Smooth muscle cell (in vitro differentiated cells): ENCODE results near the gene DNAJB4. TPM values are rescaled to one million over a fixed set of nuclear protein-coding genes. Genes with fewer than 3 reads are reported as not detected.
A peak's percentile ranks its signal among the peaks of the same experiment; 100 is the strongest.
"Not testable (repeated sequence)": the region's sequence is repeated elsewhere in the genome, so short reads cannot be mapped to it uniquely, and the experiment has no call there.

ENCODE experiments used
- DNase-seq: peaks from one replicate; lab custom pipeline; 2025; ENCODE audit not compliant: unreplicated experiment; lab: John Stamatoyannopoulos, UW
- H2AFZ ChIP-seq: fragments of 200-600 bp; sonication (generic); 2 replicates; pipeline ENCODE4 v1.6.0; 2016; ENCODE audit warnings: antibody characterized with exemption, low read depth, mild to moderate bottlenecking
- H3F3A ChIP-seq: fragments of 200-600 bp; sonication (generic); 2 replicates; pipeline ENCODE4 v1.6.0; 2017; ENCODE audit warnings: antibody characterized with exemption, low read depth
- H3K27ac ChIP-seq: fragments of 200-600 bp; sonication (generic); 2 replicates; pipeline ENCODE4 v1.5.1; 2016; ENCODE audit warnings: low read depth, mild to moderate bottlenecking
- H3K27me3 ChIP-seq: fragments of 200-600 bp; sonication (generic); 2 replicates; pipeline ENCODE4 v1.6.1; 2016; ENCODE audit warnings: low read depth, mild to moderate bottlenecking
- H3K36me3 ChIP-seq: fragments of 200-600 bp; sonication (generic); 2 replicates; pipeline ENCODE4 v1.5.1; 2016; ENCODE audit warnings: low read depth
- H3K4me1 ChIP-seq: fragments of 200-600 bp; sonication (generic); 2 replicates; pipeline ENCODE4 v1.5.1; 2016; ENCODE audit warnings: low read depth
- H3K4me2 ChIP-seq: fragments of 200-600 bp; sonication (generic); 2 replicates; pipeline ENCODE4 v1.6.0; 2016; ENCODE audit warnings: mild to moderate bottlenecking
- H3K4me3 ChIP-seq: fragments of 200-600 bp; sonication (generic); 2 replicates; pipeline ENCODE4 v1.5.1; 2016; ENCODE audit warnings: mild to moderate bottlenecking
- H3K79me2 ChIP-seq: fragments of 200-600 bp; sonication (generic); 2 replicates; pipeline ENCODE4 v1.6.0; 2016; ENCODE audit warnings: low read depth, mild to moderate bottlenecking
- H3K9ac ChIP-seq: fragments of 200-600 bp; sonication (generic); 2 replicates; pipeline ENCODE4 v1.6.0; 2016; ENCODE audit warnings: low read depth
- H3K9me3 ChIP-seq: fragments of 200-600 bp; sonication (generic); replicated peaks from 2 replicates; pipeline ENCODE4 v1.5.1; 2016; ENCODE audit warnings: low read depth
- H4K20me1 ChIP-seq: fragments of 200-600 bp; sonication (generic); 2 replicates; pipeline ENCODE4 v1.6.0; 2016; ENCODE audit warnings: low read depth
- CTCF ChIP-seq: fragments of 200-600 bp; sonication (generic); IDR thresholded peaks from 2 replicates; pipeline ENCODE4 v1.5.1; 2017; ENCODE audit warnings: borderline replicate concordance, mild to moderate bottlenecking, antibody characterized with exemption; ENCODE audit not compliant: insufficient read depth, poor library complexity, severe bottlenecking
- WGBS: methylation state at CpG from one replicate; pipeline ENCODE4 v1.1.7; 2016; ENCODE audit warnings: low lambda C conversion rate; 5-methylcytosine and 5-hydroxymethylcytosine counted together
- polyA plus RNA-seq: library from polyadenylated mRNA; unstranded; fragments of >200 nt; fragmentation: Nextera tagmentation; extraction: Ambion mirVana; gene quantifications from 2 replicates; pipeline ENCODE4 v1.2.1, GENCODE V29; 2016
- total RNA-seq: library from RNA; depleted of rRNA; stranded (reverse); fragments of >200 nt; gene quantifications from 2 replicates; pipeline ENCODE4 v1.2.3, GENCODE V29; 2014

The DNAJB4 gene
- total and polyA plus RNA-seq, 2 experiments from 2014 or later: 43.4 to 48.9 TPM

- 0% methylated on average over 5 of the region's 5 CpGs for WGBS
- TF ChIP-seq CTCF: no peak
- Histone ChIP-seq H3K9me3 (no peaks in the 10 kb centered on the region), H3F3A (no peaks in the 10 kb centered on the region), H3K27me3 (no peaks in the 10 kb centered on the region), H3K36me3 (peaks cover 7% of the 10 kb centered on the region), H2AFZ (no peak overlapping the region), H3K4me2 (peak overlapping the region; percentile 94), H3K4me3 (peak overlapping the region; percentile 94), H4K20me1 (peaks cover 52% of the 10 kb centered on the region), H3K27ac (peak overlapping the region; percentile 99), H3K79me2 (peaks cover 91% of the 10 kb centered on the region), H3K4me1 (peaks cover 36% of the 10 kb centered on the region), H3K9ac (peak overlapping the region; percentile 100)
- DNase-seq: no peak
Measured at GRCh38 chr1:77977989-77978292, 26.8 kb upstream of the DNAJB4 start.

- H3K36me3 ChIP-seq: peaks cover 7% of the 10 kb centered on the region
- no peaks in the 10 kb centered on the region for H3F3A ChIP-seq
- peak overlapping the region; percentile 94 for H3K4me2 ChIP-seq
- peaks cover 47% of the 10 kb centered on the region for H4K20me1 ChIP-seq
- peaks cover 36% of the 10 kb centered on the region for H3K4me1 ChIP-seq
- DNase-seq: peak; percentile 22
- peak overlapping the region; percentile 100 for H3K9ac ChIP-seq
- under 1% methylated on average over 34 of the region's 34 CpGs for WGBS
- peak overlapping the region; percentile 99 for H3K27ac ChIP-seq
- H3K79me2 ChIP-seq: peaks cover 87% of the 10 kb centered on the region
- no peaks in the 10 kb centered on the region for H3K9me3 ChIP-seq
- no peak for TF ChIP-seq CTCF
- H2AFZ ChIP-seq: peak overlapping the region; percentile 83
- peak overlapping the region; percentile 94 for H3K4me3 ChIP-seq
- no peaks in the 10 kb centered on the region for H3K27me3 ChIP-seq
Measured at GRCh38 chr1:77978293-77978968, 26.3 kb upstream of the DNAJB4 start.

GRCh38 chr1:77978969-77979876 is 25.5 kb upstream of the DNAJB4 start, which contains the start of gene FUBP1:
Gene FUBP1, minus strand, starts transcription at chr1:77979072. Its CDS starts 68 bp downstream, at chr1:77979004.
- H3K36me3 ChIP-seq: peaks cover 7% of the 10 kb centered on the region
- H3K4me3 ChIP-seq: peak within 1 kb of the TSS; percentile 94
- peak; percentile 94 for DNase-seq
- peak within 1 kb of the TSS; percentile 99 for H3K27ac ChIP-seq
- peak within 1 kb of the TSS; percentile 100 for H3K9ac ChIP-seq
- H3F3A ChIP-seq: no peaks in the 10 kb centered on the region
- H3K9me3 ChIP-seq: no peaks in the 10 kb centered on the region
- TF ChIP-seq CTCF: peak; percentile 40
- peaks cover 80% of the 10 kb centered on the region for H3K79me2 ChIP-seq
- H4K20me1 ChIP-seq: peaks cover 45% of the 10 kb centered on the region
- no peaks in the 10 kb centered on the region for H3K27me3 ChIP-seq
- peak within 1 kb of the TSS; percentile 94 for H3K4me2 ChIP-seq
- peaks cover 41% of the 10 kb centered on the region for H3K4me1 ChIP-seq
- H2AFZ ChIP-seq: peak within 1 kb of the TSS; percentile 83
- WGBS: under 1% methylated on average over 57 of the region's 57 CpGs

DNA sequence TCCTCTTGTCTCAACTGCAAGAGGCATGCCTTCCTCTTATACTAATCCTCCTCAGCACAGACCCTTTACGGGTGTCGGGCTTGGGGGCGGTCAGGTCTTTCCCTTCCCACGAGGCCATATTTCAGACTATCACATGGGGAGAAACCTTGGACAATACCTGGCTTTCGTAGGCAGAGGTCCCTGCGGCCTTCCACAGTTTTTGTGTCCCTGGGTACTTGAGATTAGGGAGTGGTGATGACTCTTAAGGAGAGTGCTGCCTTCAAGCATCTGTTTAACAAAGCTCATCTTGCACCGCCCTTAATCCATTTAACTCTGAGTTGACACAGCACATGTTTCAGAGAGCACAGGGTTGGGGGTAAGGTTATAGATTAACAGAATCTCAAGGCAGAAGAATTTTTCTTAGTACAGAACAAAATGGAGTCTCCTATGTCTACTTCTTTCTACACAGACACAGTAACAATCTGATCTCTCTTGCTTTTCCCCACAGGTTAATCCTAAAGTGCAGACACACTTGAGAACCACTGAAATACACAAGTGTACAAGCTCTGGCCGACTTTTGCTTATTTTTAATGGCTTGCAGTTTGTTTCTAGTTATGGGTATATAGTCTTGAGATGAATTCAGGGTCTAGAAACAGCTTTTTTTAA is 21.3 kb upstream of the DNAJB4 start:
- not testable (repeated sequence) for H2AFZ ChIP-seq, H3K4me3 ChIP-seq, H3K36me3 ChIP-seq, H3K4me2 ChIP-seq, H3K9me3 ChIP-seq, H3K27me3 ChIP-seq, H3K9ac ChIP-seq, DNase-seq, H3F3A ChIP-seq, H3K27ac ChIP-seq
- Histone ChIP-seq H3K79me2 (peaks cover 67% of the 10 kb centered on the region), H3K4me1 (peaks cover 27% of the 10 kb centered on the region), H4K20me1 (peaks cover 22% of the 10 kb centered on the region)
- 76% methylated on average over 8 of the region's 8 CpGs for WGBS
